ENCODE data around the gene AVPI1.

GRCh38 chr10:97667463-97667862, 19.6 kb downstream of the AVPI1 start:
- TF ChIP-seq CTCF (conservative IDR thresholded peaks at IDR 0.05; ENCODE audit: low read depth, low read length) (no peak), EZH2 (IDR thresholded peaks at IDR 0.05; ENCODE audit: borderline replicate concordance, low read depth, low read length, poor library complexity, severe bottlenecking) (no peak)
